ENCODE measurements around the gene ARSB. TPM values are rescaled to one million over a fixed set of nuclear protein-coding genes. Genes with fewer than 3 reads are reported as not detected.

Gene ARSB
- total and polyA plus RNA-seq, 9 of the 15 experiments (the other 6 are each of a cell fraction or from before 2014, with no cell fraction given): 0.52 to 4.6 (median 2.4) TPM

DNA sequence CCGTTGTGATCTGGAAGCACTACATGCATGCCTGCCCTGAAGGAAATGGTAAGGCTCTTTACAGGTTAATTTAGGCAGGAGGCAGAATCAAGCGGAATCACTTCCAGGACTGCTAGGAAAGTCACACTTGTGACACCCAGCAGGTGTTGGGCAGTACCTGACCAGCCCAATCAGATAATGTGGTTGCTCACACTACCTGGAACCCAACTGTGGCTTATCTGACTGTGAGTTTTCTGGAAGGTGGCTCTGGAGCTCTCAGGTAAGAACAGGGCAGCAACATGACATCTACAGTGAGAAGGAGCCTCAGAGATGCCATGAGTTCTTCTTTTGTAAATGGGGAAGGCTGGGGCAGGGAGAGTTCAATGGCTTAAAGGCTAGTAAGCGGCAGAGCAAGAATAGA, 146.4 kb downstream of the ARSB start:
- intact Hi-C loops (cut with micrococcal nuclease): no loop called here
- H3K4me3 ChIP-seq: no peak overlapping the region
- H2AFZ ChIP-seq (ENCODE audit: low read depth, low read length): no peak overlapping the region
- ChIA-PET CTCF (ENCODE audit: low intra/inter-chr PET ratio) (no interaction called here), POLR2A (no interaction called here)
- H3K79me2 ChIP-seq (ENCODE audit: control insufficient read depth, insufficient read depth, low read length): no peaks in the 10 kb centered on the region
- 22% methylated on average over 3 of the region's 3 CpGs for WGBS (ENCODE audit: insufficient coverage, low coverage, missing lambda C conversion rate)
- H3K36me3 ChIP-seq (ENCODE audit: control insufficient read depth, insufficient read depth, low read length): no peaks in the 10 kb centered on the region
- ATAC-seq: no peak
- no peak for FAIRE-seq
- no peak overlapping the region for H3K27ac ChIP-seq (ENCODE audit: extremely low read depth, low read depth, low read length)
- TF ChIP-seq NUFIP1 (IDR thresholded peaks at IDR 0.05; ENCODE audit: partially characterized antibody) (no peak), SP2 (IDR thresholded peaks at IDR 0.05; ENCODE audit: extremely low read depth, low read depth, low read length, poor library complexity, severe bottlenecking) (no peak)
- TF ChIP-seq, protein P1, sequence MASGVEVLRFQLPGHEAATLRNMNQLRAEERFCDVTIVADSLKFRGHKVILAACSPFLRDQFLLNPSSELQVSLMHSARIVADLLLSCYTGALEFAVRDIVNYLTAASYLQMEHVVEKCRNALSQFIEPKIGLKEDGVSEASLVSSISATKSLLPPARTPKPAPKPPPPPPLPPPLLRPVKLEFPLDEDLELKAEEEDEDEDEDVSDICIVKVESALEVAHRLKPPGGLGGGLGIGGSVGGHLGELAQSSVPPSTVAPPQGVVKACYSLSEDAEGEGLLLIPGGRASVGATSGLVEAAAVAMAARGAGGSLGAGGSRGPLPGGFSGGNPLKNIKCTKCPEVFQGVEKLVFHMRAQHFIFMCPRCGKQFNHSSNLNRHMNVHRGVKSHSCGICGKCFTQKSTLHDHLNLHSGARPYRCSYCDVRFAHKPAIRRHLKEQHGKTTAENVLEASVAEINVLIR (CRISPR knock-in tag; IDR thresholded peaks at IDR 0.05): no peak
- no peak for DNase-seq (ENCODE audit: extremely low read depth in 1 of 4, low spot score in 3 of 4)
- H3K9ac ChIP-seq (ENCODE audit: insufficient read depth in 1 of 2, low read depth in 2 of 2, low read length in 2 of 2): no peak overlapping the region
- no peaks in the 10 kb centered on the region for H3K4me1 ChIP-seq (replicated peaks in 1 of 2; ENCODE audit: control insufficient read depth in 2 of 2, insufficient read depth in 2 of 2, low read length in 2 of 2)
- BruUV-seq (replicated peaks): no TSS peak
- no peaks in the 10 kb centered on the region for H4K20me1 ChIP-seq (replicated peaks; ENCODE audit: control insufficient read depth, insufficient read depth, low read length)
- no peaks in the 10 kb centered on the region for H3K9me1 ChIP-seq (ENCODE audit: control insufficient read depth, insufficient read depth, low read length)
- H3K4me2 ChIP-seq (ENCODE audit: insufficient read depth, low read length): no peak overlapping the region
- peaks cover 4 to 16% of the 10 kb centered on the region in 2 experiments for H3K27me3 ChIP-seq (ENCODE audit: control insufficient read depth in 2 of 2, insufficient read depth in 2 of 2, low read length in 2 of 2)
- in situ Hi-C loops (cut with MboI): no loop called here
- no peaks in the 10 kb centered on the region for H3K9me3 ChIP-seq (replicated peaks; ENCODE audit: control insufficient read depth, insufficient read depth, low read depth, low read length)

DNA sequence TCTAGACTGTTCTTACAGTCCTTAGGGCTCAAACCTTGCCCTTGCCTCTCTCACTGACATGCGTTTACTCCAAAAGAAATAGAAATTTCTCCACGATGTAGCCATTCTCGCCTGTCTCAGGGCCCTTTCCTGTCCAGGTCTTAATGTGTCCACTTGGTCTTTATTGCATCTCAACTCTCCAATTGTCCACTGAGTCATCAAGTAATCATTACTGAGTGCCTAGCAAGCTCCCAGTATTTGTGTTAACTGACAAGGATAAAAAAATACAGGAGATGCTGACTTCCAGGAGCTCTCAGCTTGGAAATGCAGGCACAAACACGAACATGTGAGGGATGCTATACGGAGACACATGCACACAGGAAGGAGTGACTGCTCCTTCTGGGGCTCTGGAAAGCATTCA, 147.3 kb downstream of the ARSB start:
- FAIRE-seq: no peak
- POLR2A ChIA-PET: no interaction called here
- ATAC-seq: no peak
- Histone ChIP-seq H3K4me3 (no peak overlapping the region), H3K36me3 (ENCODE audit: control insufficient read depth, insufficient read depth, low read length) (no peaks in the 10 kb centered on the region), H3K27ac (ENCODE audit: extremely low read depth, low read depth, low read length) (no peak overlapping the region), H3K9me1 (ENCODE audit: control insufficient read depth, insufficient read depth, low read length) (no peaks in the 10 kb centered on the region), H4K20me1 (replicated peaks; ENCODE audit: control insufficient read depth, insufficient read depth, low read length) (no peaks in the 10 kb centered on the region), H2AFZ (ENCODE audit: low read depth, low read length) (no peak overlapping the region), H3K4me1 (replicated peaks in 1 of 2; ENCODE audit: control insufficient read depth in 2 of 2, insufficient read depth in 2 of 2, low read length in 2 of 2) (no peaks in the 10 kb centered on the region), H3K4me2 (ENCODE audit: insufficient read depth, low read length) (no peak overlapping the region), H3K9me3 (replicated peaks; ENCODE audit: control insufficient read depth, insufficient read depth, low read depth, low read length) (no peaks in the 10 kb centered on the region), H3K27me3 (ENCODE audit: control insufficient read depth in 2 of 2, insufficient read depth in 2 of 2, low read length in 2 of 2) (peaks cover 4 to 16% of the 10 kb centered on the region in 2 experiments), H3K9ac (ENCODE audit: insufficient read depth in 1 of 2, low read depth in 2 of 2, low read length in 2 of 2) (no peak overlapping the region), H3K79me2 (ENCODE audit: control insufficient read depth, insufficient read depth, low read length) (no peaks in the 10 kb centered on the region)
- intact Hi-C loops (cut with micrococcal nuclease) (no loop called here), in situ Hi-C loops (cut with MboI) (no loop called here)
- no peak for DNase-seq (ENCODE audit: extremely low read depth in 1 of 4, low spot score in 3 of 4)
- 7% methylated on average over 5 of the region's 5 CpGs for WGBS (ENCODE audit: insufficient coverage, low coverage, missing lambda C conversion rate)
- CTCF ChIA-PET (ENCODE audit: low intra/inter-chr PET ratio): no interaction called here
- no TSS peak for BruUV-seq (replicated peaks)
- TF ChIP-seq RBM17 (IDR thresholded peaks at IDR 0.05; ENCODE audit: borderline replicate concordance, low read depth, low read length) (no peak), GABPA (tag; conservative IDR thresholded peaks at IDR 0.05; ENCODE audit: low read depth) (no peak), COPS2 (conservative IDR thresholded peaks at IDR 0.05) (no peak), CCAR2 (IDR thresholded peaks at IDR 0.05; ENCODE audit: low read depth, low read length) (no peak), E2F3 (CRISPR knock-in tag; IDR thresholded peaks at IDR 0.05) (no peak), SMAD4 (CRISPR knock-in tag; conservative IDR thresholded peaks at IDR 0.05) (no peak)
- TF ChIP-seq, protein P2, sequence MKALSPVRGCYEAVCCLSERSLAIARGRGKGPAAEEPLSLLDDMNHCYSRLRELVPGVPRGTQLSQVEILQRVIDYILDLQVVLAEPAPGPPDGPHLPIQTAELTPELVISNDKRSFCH (CRISPR knock-in tag; IDR thresholded peaks at IDR 0.05): no peak
- TF ChIP-seq, protein P2 (tag; IDR thresholded peaks at IDR 0.05): no peak
- TF ChIP-seq, protein P3, sequence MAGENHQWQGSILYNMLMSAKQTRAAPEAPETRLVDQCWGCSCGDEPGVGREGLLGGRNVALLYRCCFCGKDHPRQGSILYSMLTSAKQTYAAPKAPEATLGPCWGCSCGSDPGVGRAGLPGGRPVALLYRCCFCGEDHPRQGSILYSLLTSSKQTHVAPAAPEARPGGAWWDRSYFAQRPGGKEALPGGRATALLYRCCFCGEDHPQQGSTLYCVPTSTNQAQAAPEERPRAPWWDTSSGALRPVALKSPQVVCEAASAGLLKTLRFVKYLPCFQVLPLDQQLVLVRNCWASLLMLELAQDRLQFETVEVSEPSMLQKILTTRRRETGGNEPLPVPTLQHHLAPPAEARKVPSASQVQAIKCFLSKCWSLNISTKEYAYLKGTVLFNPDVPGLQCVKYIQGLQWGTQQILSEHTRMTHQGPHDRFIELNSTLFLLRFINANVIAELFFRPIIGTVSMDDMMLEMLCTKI (IDR thresholded peaks at IDR 0.05; ENCODE audit: partially characterized antibody): no peak

Data from K562 (cell line).